Measurements from ENCODE around the gene TMEM131. TPM values are rescaled to one million over a fixed set of nuclear protein-coding genes. Genes with fewer than 3 reads are reported as not detected.

TMEM131 gene
- total RNA-seq, 1 experiment from 2014 or later, result 29.6 TPM

DNA sequence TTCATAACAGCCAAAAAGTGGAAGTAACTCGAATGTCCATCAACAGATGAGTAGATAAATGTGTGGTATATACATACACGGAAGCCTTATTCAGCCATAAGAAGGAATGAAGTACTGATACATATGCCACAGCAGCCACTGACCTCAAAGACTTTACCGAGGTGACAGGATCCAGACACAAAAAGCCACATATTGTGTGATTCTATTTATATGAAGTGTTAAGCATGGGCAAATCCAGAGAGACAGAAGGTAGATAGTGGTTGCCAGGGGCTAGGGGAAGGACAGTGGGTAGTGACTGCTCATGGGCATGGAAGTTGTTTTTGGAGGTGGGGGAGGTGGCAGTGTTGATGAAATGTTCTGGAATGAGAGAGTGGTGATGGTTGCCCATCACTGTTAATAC lies 248.5 kb downstream of the TMEM131 start:
- intact Hi-C loops (cut with micrococcal nuclease; ENCODE audit: unreplicated experiment), result no loop called here
- DNase-seq, result no peak
- CTCF ChIA-PET, result no interaction called here
- peaks cover 12% of the 10 kb centered on the region for H3K4me1 ChIP-seq (replicated peaks; ENCODE audit: insufficient read depth)
- H3K4me2 ChIP-seq, result no peak overlapping the region
- no peaks in the 10 kb centered on the region for H3K36me3 ChIP-seq (ENCODE audit: low read depth)
- POLR2A ChIA-PET (ENCODE audit: unreplicated experiment), result no interaction called here
- no peak overlapping the region for H2AFZ ChIP-seq
- no peak overlapping the region for H3K4me3 ChIP-seq
- no peaks in the 10 kb centered on the region for H3F3A ChIP-seq (ENCODE audit: insufficient read depth, low read depth)
- H4K20me1 ChIP-seq (ENCODE audit: insufficient read depth), result no peaks in the 10 kb centered on the region
- H3K27ac ChIP-seq, result no peak overlapping the region
- H3K27me3 ChIP-seq (ENCODE audit: insufficient read depth, low read depth), result no peaks in the 10 kb centered on the region
- no peak for TF ChIP-seq EZH2 (IDR thresholded peaks at IDR 0.05; ENCODE audit: low read depth)
- TF ChIP-seq, protein P1, sequence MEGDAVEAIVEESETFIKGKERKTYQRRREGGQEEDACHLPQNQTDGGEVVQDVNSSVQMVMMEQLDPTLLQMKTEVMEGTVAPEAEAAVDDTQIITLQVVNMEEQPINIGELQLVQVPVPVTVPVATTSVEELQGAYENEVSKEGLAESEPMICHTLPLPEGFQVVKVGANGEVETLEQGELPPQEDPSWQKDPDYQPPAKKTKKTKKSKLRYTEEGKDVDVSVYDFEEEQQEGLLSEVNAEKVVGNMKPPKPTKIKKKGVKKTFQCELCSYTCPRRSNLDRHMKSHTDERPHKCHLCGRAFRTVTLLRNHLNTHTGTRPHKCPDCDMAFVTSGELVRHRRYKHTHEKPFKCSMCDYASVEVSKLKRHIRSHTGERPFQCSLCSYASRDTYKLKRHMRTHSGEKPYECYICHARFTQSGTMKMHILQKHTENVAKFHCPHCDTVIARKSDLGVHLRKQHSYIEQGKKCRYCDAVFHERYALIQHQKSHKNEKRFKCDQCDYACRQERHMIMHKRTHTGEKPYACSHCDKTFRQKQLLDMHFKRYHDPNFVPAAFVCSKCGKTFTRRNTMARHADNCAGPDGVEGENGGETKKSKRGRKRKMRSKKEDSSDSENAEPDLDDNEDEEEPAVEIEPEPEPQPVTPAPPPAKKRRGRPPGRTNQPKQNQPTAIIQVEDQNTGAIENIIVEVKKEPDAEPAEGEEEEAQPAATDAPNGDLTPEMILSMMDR (conservative IDR thresholded peaks at IDR 0.05), result no peak
- no peaks in the 10 kb centered on the region for H3K9me2 ChIP-seq (ENCODE audit: insufficient read depth)
- no peaks in the 10 kb centered on the region for H3K79me2 ChIP-seq (ENCODE audit: low read depth)
- BruUV-seq (replicated peaks), result no TSS peak
- no peaks in the 10 kb centered on the region for H3K9me3 ChIP-seq (ENCODE audit: insufficient read depth, low read depth)

DNA sequence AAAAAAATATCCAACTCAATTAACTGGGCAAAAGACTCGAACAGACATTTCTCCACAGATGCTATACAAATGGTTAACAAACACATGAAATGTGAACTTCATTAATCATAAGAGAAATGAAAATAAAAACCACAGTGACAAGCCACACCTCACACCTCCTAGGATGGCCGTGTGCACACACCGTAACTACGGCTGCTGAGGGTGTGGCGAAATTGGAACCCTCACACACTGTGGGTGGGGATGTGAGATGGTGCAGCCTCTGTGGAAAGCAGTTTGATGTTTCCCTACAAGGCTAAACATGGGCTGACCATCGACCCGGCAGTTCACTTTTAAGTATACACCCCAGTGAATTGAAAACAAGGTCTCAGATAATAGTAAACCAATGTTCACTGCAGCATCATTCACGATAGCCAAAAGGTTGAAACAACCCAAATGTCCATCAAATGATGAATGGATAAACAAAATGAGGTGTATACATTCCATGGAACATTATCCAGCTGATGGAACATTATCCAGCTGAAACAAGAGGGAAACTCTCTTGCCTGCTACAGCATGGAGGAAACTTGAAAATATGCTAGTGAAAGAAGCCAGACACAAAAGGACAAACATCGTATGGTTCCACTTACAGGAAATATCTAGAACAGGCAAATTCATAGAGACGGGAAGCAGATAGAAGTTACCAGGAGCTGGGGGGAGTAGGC lies 250.1 kb downstream of the TMEM131 start:
- Histone ChIP-seq H3F3A (ENCODE audit: insufficient read depth, low read depth) (no peaks in the 10 kb centered on the region), H3K9me3 (ENCODE audit: insufficient read depth, low read depth) (no peaks in the 10 kb centered on the region), H3K4me3 (no peak overlapping the region), H3K4me2 (no peak overlapping the region), H3K27me3 (ENCODE audit: insufficient read depth, low read depth) (no peaks in the 10 kb centered on the region), H3K79me2 (ENCODE audit: low read depth) (no peaks in the 10 kb centered on the region), H2AFZ (no peak overlapping the region), H4K20me1 (ENCODE audit: insufficient read depth) (no peaks in the 10 kb centered on the region), H3K9me2 (ENCODE audit: insufficient read depth) (no peaks in the 10 kb centered on the region), H3K36me3 (ENCODE audit: low read depth) (no peaks in the 10 kb centered on the region), H3K27ac (no peak overlapping the region), H3K4me1 (replicated peaks; ENCODE audit: insufficient read depth) (peaks cover 6% of the 10 kb centered on the region)
- POLR2A ChIA-PET (ENCODE audit: unreplicated experiment), result no interaction called here
- TF ChIP-seq EZH2 (IDR thresholded peaks at IDR 0.05; ENCODE audit: low read depth), result no peak
- TF ChIP-seq, protein P1 (conservative IDR thresholded peaks at IDR 0.05), result no peak
- peak in 1 of 2 experiments; percentile 24 for DNase-seq
- intact Hi-C loops (cut with micrococcal nuclease; ENCODE audit: unreplicated experiment), result no loop called here
- CTCF ChIA-PET, result no interaction called here
- no TSS peak for BruUV-seq (replicated peaks)

DNA sequence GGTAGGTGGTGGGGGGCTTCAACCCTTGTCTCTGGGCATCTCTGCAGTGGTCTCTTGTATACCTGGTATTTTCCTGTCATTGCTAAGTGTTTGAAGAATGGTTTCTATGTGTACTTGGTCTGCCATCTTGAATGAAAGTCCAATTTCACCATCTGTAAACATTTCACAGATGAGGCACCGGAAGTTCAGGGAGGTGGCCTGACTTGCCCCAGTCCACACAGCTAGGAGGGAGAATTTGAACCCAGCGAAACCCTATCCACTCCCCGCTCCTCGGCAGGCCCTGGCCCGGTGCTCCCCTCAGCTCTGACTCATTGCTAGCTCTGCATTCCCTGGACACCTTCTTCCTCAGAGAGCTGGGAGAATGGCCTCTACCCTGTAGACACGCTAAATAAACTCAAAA lies 251.8 kb downstream of the TMEM131 start:
- H3K9me3 ChIP-seq (ENCODE audit: insufficient read depth, low read depth), result no peaks in the 10 kb centered on the region
- H3K4me2 ChIP-seq, result no peak overlapping the region
- ChIA-PET CTCF (interaction anchor here (0.5 to 1.2 kb wide), 2 partner anchors 44 to 1044 kb away, joined by 3 read pairs; no protein-coding TSS in a partner anchor), POLR2A (ENCODE audit: unreplicated experiment) (interaction anchor here (0.7 kb wide), 1 partner anchor 1268 kb away, joined by 3 read pairs; no protein-coding TSS in a partner anchor)
- no peak for TF ChIP-seq EZH2 (IDR thresholded peaks at IDR 0.05; ENCODE audit: low read depth)
- TF ChIP-seq, protein P1 (conservative IDR thresholded peaks at IDR 0.05), result no peak
- no peaks in the 10 kb centered on the region for H3K79me2 ChIP-seq (ENCODE audit: low read depth)
- no peaks in the 10 kb centered on the region for H3K27me3 ChIP-seq (ENCODE audit: insufficient read depth, low read depth)
- no peaks in the 10 kb centered on the region for H4K20me1 ChIP-seq (ENCODE audit: insufficient read depth)
- no peaks in the 10 kb centered on the region for H3F3A ChIP-seq (ENCODE audit: insufficient read depth, low read depth)
- no TSS peak for BruUV-seq (replicated peaks)
- no peaks in the 10 kb centered on the region for H3K36me3 ChIP-seq (ENCODE audit: low read depth)
- intact Hi-C loops (cut with micrococcal nuclease; ENCODE audit: unreplicated experiment), result no loop called here
- H3K4me3 ChIP-seq, result no peak overlapping the region
- peaks cover 6% of the 10 kb centered on the region for H3K4me1 ChIP-seq (replicated peaks; ENCODE audit: insufficient read depth)
- H2AFZ ChIP-seq, result no peak overlapping the region
- H3K9me2 ChIP-seq (ENCODE audit: insufficient read depth), result no peaks in the 10 kb centered on the region
- DNase-seq, result no peak
- no peak overlapping the region for H3K27ac ChIP-seq

Measured in PC-9 (cell line).